ENCODE data around the gene CGB3.
"Not testable (repeated sequence)": the region's sequence is repeated elsewhere in the genome, so short reads cannot be mapped to it uniquely, and the experiment has no call there.

Gene CGB3

DNA sequence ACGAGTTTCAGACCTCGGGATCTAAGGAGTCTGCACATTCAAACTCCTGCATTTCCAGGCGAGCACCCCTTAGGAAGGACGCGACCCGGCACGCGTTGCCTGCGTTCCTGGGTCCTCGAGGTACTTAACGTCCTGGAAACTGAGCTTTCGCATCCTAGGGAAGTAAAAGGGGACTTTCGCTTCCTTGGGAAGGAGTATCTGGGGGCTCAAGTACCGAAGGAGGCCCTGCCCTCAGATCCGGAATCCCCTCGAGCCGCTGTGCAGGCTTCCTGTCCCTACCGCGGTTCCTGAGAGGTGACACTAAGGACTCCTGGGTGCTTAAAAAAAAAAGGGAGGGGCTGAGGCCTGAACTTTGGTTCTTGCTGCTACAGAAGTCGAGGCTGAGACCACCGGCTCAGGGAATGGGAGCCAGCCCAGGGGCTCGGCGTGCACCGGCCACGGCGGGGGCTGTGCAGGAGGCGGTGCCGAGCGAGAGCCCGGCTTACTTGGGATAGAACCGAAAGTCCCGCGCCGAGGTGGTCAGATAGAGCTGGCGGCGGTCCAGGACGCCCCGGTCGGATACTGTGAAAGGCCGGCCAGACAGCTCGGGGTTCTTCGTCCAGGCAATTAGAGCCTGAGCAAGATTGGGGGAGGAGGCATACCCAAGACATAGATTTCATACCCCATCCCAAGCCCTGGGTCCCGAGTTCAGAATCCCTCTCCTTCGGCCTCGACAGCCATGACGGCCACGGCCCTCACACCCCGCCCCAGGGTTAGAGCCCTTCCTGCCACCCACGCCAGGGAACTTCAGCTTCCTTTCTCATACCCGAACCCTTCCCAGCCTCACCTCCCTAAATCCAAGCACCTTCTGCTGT, 5.5 kb downstream of the CGB3 start:
- not testable (repeated sequence) for DNase-seq (ENCODE audit: low read depth, low spot score)

DNA sequence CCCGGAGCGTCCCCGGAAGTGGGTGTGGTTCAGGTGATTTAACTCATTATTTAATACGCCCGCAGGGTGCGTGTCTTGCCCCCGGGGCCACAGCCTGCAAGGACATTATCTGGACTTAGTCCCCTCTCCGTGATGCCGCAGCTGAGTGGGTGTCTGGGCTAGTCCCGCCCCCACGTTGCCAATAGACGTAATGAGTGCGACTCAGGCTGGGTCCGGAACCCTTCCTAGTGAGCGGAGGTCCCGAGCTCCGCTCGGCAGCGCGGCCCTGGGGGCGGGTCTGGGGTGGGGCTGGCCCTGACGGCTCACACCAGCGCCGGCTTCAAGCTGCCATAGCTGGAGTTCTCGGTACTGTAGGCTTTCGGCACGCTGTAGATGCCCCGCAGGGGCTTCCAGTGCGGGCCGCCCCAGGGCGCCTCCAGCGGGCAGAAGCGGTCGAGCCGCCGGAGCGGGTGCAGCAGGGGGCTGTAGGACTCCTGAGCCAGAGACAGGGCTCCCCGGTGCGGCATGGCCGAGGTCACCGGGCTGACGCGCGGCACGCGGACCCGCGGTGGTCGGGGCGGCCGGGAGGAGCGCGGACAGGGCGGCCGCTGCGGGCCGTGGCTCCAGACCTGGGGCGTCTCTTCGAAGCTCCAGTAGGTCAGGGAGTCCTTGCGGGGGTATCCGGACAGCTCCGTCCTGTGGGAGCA, 6.3 kb downstream of the CGB3 start:
- no peak for DNase-seq (ENCODE audit: low read depth, low spot score)
- no peak overlapping the region for H3K4me3 ChIP-seq (ENCODE audit: low read length)

More for the DNA sequence above, 5.5 kb downstream of the CGB3 start:
- H3K4me3 ChIP-seq (ENCODE audit: low read length), result not testable (repeated sequence)

DNA sequence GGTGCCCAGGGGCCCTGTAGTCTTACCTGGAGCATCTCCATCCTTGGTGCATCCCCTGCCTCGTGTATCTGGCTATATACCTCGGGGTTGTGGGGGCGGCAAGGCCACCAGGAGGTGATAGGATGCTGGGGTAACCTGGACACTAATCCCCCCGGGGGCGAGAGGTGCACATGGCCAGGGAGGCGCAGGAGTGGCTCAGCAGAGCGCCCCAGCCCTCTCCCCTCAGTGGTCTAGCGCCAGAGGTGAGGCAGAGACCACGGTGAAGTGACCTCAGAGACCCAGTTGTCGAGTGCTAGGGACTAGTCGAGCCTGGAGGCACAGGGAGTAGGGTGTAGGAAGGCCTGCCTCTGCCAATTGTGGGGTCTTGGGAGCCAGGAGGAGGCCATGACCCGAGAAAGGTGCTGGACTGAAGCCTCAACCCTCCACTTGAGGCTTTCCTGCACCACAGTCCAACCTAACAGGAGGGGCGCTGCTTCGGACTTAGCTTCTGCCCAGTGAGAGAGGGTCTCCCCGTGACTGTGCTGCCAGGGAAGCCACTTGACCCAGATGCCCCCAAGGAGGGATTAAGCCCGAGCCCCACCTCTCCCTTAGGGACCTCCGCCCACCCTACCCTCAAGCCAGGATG, 7.0 kb downstream of the CGB3 start, which contains the start of gene LHB:
LHB (minus strand) TSS at position 51 of the 625 bp plus-strand sequence; CDS start at position 41, 10 bp downstream.
- DNase-seq (ENCODE audit: low read depth, low spot score), result no peak
- H3K4me3 ChIP-seq (ENCODE audit: low read length), result no peak within 1 kb of the TSS

DNA sequence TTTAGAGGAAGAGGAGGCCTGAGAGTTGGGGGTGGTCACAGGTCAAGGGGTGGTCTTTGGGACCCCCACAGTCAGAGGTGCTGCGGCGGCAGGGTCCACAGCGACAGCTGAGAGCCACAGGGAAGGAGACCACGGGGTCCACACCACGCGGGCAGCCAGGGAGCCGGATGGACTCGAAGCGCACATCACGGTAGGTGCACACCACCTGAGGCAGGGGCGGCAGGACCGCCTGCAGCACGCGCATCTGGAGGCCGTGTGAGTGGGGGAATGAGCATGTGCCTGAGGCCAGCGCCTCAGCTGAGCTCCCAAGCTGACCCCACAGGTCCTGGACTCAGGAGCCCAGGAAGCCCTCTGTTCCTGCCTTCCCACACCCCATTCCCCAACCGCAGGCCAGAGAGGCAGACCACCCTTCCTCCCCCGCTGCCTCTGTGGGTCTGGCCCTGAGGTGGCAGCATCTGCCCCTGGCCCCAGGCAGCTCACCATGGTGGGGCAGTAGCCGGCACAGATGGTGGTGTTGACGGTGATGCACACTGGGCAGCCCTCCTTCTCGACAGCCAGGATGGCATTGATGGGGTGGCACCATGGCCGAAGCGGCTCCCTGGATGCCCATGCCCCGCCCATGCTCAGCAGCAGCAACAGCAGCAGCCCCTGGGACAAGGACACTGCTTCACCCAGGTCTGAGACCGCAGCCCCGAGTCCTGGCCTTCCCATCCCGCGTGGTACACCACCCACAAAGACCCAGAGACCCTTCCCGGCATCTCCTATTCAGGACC, 7.9 kb downstream of the CGB3 start:
- no peak for DNase-seq (ENCODE audit: low read depth, low spot score)

DNA sequence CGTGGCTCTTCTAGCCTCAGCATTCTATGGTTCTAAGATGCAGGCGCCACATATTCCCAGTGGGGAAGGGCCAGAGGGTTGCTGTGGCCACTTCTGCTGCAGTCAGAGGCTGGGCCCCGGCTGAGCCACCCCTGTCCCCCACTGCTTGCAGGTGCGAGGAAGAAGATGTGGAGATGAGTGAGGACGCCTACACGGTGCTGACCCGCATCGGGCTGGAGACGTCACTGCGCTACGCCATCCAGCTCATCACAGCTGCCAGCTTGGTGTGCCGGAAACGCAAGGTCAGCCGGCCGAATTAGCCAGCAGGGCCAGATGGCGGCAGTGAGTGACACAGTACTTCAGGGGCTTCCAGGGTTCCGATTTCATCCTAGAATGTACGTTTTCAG, 9.3 kb downstream of the CGB3 start:
- DNase-seq (ENCODE audit: low read depth, low spot score), result no peak
- no peak overlapping the region for H3K4me3 ChIP-seq (ENCODE audit: low read length)

More for the DNA sequence above, 7.9 kb downstream of the CGB3 start:
- H3K4me3 ChIP-seq (ENCODE audit: low read length), result no peak overlapping the region

DNA sequence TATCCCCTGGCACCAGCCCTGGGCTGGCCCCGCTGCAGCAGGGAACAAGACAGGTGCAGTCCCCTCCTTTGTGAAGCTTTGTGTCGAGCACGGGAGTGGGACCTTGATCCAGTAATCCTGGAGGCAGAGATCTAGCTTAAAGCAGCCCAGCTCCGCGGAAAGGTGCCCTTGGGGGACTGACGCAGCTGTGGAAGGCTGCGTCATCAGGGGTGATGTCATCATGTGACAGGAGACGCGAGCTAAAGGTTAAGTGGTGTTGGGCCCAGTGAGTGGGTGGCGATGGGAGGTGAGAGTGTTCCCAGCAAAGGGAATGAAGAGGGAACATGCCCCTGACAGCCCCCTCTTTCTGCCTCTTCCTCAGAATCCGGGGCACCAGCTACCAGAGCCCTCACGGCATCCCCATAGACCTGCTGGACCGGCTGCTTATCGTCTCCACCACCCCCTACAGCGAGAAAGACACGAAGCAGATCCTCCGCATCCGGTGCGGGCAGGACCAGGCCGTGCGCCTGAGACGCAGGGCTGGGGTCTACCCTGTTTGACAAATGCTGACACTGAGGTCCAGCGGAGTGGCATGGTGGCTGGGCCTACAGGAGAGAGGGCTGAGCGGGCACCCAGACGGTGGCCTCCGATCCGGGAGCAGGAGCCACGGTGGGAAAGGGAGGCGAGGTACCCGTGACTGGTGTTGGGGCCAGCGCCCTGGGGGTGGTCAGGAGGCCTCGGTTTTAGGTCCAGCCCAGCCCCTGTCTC, 9.8 kb downstream of the CGB3 start:
- H3K4me3 ChIP-seq (ENCODE audit: low read length), result no peak overlapping the region
- no peak for DNase-seq (ENCODE audit: low read depth, low spot score)

DNA sequence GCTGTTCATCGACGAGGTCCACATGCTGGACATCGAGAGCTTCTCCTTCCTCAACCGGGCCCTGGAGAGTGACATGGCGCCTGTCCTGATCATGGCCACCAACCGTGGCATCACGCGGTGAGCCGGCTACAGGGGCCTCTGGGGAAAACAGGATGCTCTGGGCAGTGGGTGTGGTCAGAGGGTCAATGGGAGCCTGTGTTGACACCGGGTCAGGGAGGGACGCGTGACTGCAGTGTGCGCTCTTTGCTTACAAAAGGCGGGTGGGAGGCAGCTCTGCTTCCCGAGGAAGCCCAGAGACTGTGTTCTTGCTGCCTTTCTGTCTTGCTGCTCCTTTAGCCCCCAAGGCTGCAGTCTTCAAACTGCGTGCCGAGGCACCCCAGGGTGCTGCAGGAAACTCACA, 12.9 kb downstream of the CGB3 start:
- no peak for DNase-seq (ENCODE audit: low read depth, low spot score)
- no peak overlapping the region for H3K4me3 ChIP-seq (ENCODE audit: low read length)

DNA sequence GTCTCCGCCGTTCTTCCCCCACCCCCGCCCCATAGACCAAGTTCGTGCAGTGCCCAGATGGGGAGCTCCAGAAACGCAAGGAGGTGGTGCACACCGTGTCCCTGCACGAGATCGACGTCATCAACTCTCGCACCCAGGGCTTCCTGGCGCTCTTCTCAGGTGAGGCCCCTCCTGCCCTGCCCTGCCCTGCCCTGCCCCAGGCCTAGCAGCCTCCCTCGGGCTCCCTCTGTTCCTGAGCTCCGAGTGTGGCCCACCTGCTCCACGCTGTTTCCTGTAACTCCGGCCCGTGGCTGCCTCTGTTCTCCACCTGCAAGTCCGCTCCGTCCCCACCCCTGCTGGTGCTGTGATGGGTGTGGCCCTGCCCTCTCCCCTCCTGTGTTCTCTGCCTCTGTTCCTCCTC, 13.7 kb downstream of the CGB3 start:
- DNase-seq (ENCODE audit: low read depth, low spot score), result no peak
- no peak overlapping the region for H3K4me3 ChIP-seq (ENCODE audit: low read length)

DNA sequence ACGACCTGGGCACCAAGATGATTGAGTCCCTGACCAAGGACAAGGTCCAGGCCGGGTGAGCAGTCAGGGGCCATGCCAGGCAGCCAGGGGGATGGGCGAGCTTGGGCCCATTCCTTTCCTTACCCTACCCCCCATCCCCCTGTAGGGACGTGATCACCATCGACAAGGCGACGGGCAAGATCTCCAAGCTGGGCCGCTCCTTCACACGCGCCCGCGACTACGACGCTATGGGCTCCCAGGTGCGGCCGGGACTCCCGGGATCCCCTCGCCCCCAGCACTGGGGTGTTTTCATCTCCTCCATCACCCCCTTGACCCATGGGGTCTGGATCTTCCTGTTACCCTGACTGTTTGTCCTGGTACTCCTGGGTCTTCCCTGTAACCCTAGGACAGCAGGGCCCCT, 14.3 kb downstream of the CGB3 start:
- DNase-seq (ENCODE audit: low read depth, low spot score), result no peak
- H3K4me3 ChIP-seq (ENCODE audit: low read length), result no peak overlapping the region

DNA sequence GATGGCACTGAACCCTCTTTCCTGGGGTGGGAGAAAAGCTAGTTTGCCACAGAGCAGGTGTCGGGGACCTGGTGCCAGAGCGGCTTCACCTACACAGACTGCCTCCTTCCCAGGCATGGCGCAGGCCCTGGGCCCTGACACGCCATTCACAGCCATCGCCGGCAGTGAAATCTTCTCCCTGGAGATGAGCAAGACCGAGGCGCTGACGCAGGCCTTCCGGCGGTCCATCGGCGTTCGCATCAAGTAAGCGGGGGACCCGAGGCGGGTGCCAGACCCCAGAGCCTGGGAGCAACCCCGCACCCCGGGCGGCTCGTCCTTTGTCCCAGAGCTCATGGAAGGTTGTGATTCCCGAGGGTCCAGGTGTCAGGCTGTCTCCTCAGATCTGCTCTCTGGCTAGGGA, 17.2 kb downstream of the CGB3 start:
- H3K4me3 ChIP-seq (ENCODE audit: low read length), result no peak overlapping the region
- DNase-seq (ENCODE audit: low read depth, low spot score), result no peak

DNA sequence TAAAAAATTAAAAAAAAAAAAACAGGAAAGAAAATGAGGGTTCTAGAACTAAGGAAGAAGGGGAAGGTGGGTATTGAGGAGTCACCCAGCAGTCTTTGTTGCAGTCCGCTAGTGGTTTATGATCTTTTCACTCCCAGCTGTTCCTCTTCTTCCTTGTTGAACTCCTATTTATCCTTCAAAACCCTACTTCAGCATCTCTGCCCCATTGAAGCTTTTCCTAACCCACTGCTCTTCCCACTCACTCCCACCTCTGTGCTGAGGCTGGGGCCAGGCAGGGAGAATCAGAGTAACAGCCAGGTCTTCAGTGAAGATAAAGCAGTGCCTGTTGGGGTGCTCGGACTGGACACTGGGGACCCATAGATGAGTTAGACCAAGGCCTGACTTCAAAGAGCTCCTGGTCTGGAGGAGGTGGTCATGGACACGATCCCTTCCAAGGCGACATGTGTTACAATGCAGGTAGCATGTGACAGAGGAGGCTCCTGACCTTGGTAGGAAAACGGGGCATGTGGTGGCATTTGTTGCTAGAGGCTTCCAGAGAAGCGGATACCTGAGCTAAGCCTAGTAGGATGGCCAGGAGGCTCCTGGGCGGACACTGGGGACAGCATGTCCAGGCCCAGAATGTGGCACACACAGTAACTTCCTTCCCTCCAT, 19.0 kb downstream of the CGB3 start:
- H3K4me3 ChIP-seq (ENCODE audit: low read length), result no peak overlapping the region
- no peak for DNase-seq (ENCODE audit: low read depth, low spot score)

DNA sequence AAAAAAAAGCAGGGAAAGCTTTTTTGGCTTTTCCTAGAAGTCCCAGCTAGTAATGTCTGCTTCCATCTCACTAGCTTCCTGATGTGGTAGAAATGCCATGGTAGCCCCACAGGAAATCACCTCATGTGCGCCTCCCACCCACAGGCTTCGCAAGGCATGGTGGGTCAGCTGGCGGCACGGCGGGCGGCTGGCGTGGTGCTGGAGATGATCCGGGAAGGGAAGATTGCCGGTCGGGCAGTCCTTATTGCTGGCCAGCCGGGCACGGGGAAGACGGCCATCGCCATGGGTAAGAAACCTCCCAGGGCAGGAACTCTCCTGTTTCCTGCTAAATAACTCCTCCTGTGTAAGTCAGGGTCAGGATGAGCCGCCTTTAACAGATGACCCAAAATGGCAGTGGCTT, 20.0 kb downstream of the CGB3 start:
- no peak overlapping the region for H3K4me3 ChIP-seq (ENCODE audit: low read length)
- no peak for DNase-seq (ENCODE audit: low read depth, low spot score)

DNA sequence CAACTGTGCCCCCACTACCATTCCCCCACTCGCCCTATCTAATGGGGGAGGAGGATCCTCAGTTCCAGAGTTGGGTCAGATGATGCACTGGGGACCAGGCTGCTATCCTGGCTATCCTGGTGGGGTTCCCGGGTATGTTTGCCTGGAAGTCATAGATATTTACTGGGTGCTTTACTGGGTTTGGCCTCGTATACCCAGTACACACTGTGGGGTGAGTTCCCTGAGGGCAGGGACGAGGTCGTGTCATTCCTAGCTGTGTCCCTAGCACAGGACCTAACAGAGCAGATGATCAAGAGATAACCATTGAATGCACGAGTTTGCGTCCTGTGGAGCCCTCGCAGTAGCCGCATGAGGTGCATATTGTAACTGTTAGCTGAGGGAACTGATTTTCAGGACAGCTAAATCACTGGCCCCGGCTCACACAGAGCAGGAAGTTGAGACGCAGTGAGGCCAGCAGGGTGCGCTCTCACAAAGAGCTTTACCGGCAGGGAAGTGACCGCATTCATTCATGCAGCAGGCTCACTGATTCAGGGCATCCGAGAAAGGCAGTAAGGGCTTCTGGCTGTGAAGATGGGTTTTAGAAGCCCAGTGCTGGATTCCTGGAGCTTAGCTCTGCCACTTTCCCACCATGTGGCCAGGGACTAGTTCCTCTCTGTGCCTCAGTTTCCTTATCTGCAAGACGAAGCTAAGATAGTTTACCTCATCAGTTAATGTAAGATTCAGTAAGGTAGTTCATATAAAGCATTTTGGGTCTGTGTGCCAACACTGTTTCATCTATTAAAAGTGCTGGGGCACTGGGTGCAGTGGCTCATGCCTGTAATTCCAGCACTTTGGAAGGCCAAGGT, 24.4 kb downstream of the CGB3 start:
- DNase-seq (ENCODE audit: low read depth, low spot score), result peak; percentile 60
- no peak overlapping the region for H3K4me3 ChIP-seq (ENCODE audit: low read length)

DNA sequence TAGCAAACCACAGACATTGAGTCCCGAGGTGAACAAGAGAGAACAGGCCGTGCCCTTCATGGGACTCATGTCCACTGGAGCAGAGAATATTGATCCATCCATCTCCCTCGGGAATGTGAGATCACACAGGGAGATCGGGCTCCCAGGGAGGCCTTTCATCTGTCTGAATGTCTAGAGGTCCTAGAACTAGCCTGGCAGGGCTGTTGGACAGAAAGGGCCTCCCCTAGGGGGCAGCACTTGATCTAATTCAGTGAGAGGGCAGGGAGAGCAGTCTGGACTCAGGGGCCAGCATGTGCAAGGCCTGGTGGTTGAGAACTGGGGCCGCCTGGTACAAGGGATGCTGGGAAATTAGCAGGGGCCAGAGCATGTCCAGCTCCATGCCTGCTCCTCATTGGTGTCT, 26.2 kb downstream of the CGB3 start:
- H3K4me3 ChIP-seq (ENCODE audit: low read length), result no peak overlapping the region
- no peak for DNase-seq (ENCODE audit: low read depth, low spot score)

DNA sequence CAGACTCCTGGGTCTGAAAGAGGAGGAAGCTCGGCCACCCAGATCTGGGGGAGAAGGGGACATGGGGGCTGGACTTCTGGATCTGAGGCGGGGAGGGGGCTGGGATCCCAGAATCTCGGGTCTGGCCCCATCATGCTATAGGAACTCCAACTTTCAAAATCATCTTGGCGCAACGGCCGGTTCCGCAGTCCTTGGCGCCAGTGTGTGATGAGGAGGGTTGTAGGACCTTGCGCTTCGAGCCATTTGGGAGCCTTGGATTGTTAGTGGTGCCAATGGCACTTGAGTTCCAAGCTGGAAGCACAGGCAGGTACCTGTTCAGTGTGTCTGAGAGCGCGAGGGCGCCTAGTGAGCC, 30.1 kb downstream of the CGB3 start:
- peak overlapping the region; percentile 72 for H3K4me3 ChIP-seq (ENCODE audit: low read length)
- no peak for DNase-seq (ENCODE audit: low read depth, low spot score)

DNA sequence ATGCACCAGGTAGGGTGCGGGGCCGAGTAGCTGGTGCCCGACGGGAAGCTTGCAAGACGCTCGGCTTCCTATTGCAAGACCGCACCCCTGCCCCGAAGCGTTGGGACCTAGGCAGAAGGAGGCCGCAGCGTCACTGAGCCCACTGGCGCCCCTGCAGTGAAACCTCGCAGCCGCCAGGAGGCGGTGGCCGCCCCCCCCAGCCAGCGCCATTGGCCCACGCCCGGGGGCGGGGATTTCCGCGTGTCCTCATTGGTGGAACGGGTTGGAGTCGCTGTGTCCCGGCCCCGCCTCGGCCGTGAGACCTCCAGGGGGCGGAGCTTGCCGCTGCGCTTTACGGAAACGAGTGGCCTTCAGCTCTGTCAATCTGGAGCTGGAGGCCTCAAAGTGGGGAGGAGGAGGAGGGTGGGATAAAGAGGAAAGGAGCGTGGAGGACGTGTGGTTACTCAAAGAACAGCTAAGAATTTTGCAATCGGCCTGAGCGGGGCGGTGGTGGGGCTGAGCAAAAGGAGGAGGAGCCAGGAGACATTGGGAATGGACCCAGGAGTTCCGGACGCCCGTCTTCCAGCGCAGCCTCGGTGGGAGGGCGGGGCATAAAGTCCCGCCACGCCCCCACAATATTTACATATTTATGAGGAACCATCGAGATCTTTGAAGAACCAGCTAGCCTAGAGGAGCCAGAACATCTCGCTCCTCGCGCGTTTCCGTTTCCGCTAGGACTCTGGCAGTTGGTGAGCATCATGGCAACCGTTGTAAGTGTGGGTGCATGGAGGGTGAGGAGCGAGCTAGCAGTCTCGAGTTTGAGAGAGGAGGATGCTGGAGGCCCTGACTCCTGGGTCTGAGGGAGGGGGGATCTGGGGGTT, 30.7 kb downstream of the CGB3 start, which contains the start of the genes GYS1 and RUVBL2:
GYS1 (minus strand) TSS at position 135 of the 860 bp plus-strand sequence. CDS start 197 bp downstream, outside the sequence.
RUVBL2 (plus strand) TSS at position 713 of the 860 bp plus-strand sequence; CDS start at position 738, 25 bp downstream.
- peak; percentile 99 for DNase-seq (ENCODE audit: low read depth, low spot score)
- peak within 1 kb of the TSS; percentile 72 for H3K4me3 ChIP-seq (ENCODE audit: low read length)

All from Jurkat, Clone E6-1 (cell line).